SKM-1 treated with dmso at 0.1 percent for 144 hours (cell line): ENCODE measurements around the gene SPATA6.
"Not testable (repeated sequence)": the region's sequence is repeated elsewhere in the genome, so short reads cannot be mapped to it uniquely, and the experiment has no call there.

Experiments
- DNase-seq: peaks from one replicate; lab custom pipeline; 2025; ENCODE audit not compliant: unreplicated experiment; lab: John Stamatoyannopoulos, UW

SPATA6 gene

DNA sequence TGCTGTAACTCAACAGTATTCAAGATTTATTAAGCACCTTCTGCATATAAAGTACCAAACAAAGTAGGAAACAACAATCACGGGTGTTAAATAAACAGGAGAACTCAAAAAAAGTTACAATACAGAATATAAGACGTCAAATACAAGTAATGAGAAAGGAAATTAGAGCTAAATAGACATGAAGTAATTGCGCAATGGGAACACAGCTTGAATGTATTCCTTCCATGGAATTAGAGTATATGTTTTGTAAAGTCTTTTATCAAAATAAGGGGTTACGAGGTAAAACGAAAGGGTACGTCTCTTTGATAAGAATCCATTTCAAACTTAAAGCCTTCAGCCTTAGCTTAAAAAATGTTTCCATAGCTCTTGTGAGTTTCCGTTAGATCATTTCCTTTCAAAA lies 109.1 kb downstream of the SPATA6 start:
- DNase-seq, result no peak

DNA sequence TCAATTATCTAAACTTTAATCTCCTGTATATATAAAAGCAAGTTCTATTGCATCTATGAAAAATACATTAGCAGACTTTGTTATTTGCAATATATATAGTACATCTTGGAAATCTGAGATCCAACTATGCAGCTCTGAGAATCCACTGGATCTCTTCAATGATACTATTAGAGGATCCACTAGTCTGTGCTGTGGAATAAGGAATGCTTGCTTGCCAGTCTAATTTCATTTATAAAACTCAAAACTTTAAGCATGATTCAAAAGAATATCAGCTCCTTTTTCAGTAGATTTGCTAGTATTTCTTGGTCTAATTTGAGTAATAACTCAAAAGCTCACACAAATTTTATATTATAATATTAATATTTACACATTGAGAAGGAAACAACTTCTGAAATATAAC lies 115.1 kb downstream of the SPATA6 start:
- DNase-seq, result no peak

DNA sequence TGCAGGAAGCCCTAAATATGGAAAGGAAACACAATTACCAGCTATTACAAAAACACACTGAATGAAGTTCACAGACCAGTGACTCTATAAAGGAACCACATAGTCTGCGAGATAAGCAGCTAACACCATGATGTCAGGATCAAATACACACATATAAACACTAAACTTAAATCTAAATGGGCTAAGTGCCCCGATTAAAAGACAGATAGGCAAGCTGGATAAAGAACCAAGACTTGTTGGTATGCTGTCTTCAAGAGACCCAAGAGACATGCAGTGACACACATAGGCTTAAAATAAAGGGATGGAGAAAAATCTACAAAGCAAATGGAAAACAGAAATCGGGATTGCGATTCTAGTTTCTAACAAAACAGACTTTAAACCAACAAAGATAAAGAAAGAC lies 127.6 kb downstream of the SPATA6 start:
- no peak for DNase-seq

DNA sequence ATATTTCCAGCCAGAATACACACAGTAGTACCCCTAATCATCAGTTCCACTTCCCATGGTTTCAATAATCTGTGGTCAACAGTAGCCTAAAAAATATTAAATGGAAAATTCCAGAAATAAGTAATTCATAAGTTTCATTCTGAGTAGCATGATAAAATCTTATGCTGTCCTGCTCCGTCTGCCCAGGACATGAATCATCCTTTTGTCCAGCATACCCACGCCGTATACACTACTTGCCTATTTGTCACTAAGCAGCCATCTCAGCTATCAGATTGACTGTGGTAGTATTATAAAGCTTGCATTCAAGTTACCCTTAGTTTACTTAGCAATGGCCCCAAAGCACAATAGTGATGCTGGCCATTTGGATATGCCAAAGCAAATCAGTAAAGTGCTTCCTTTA lies 130.8 kb downstream of the SPATA6 start:
- DNase-seq, result no peak

DNA sequence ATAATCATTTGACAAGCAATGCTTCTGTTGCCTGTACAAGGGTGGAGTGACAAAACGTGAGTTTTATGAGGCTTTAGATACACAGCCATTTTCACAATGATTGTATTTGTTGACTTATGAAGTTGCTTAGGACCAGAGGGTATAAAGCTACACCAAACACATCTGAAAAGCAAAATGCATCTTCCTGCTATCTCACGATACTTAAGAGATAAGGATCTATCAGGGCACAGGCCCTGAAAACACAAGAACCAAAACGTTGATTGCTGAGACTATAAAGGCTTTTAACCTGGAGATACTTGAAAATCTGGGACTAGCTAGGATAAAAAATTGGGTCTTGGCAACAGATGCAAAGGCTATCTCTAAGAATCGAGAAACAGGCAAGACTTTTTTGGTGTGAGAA lies 133.7 kb downstream of the SPATA6 start:
- no peak for DNase-seq

DNA sequence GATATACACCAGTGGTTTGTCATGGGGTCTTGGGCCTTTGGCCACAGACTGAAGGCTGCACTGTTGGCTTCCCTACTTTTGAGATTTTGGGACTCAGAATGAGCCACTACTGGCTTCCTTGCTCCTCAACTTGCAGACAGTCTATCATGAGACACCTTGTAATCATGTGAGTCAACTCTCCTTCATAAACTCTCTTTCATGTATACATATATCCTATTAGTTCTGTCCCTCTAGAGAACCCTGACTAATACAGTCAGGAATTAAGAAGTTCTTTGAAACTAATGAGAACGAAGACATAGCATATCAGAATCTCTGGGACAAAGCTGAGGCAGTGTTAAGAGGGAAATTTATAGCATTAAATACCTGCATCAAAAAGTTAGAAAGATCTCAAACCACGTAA lies 138.7 kb downstream of the SPATA6 start:
- no peak for DNase-seq

DNA sequence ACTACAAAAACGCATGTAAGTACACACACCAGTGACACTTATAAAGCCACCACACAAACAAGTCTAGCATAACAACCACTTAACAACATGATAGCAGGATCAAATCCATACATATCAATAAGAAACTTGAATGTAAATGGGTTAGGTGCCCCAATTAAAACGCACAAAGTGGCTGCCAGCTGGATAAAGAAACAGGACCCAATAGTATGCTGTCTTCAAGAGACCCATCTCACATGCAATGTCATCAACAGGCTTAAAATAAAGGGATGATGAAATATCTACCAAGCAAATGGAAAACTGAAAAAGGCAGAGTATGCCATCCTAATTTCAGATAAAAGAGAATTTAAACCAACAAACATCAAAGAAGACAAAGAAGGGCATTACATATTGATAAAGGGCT lies 139.9 kb downstream of the SPATA6 start:
- DNase-seq, result no peak

DNA sequence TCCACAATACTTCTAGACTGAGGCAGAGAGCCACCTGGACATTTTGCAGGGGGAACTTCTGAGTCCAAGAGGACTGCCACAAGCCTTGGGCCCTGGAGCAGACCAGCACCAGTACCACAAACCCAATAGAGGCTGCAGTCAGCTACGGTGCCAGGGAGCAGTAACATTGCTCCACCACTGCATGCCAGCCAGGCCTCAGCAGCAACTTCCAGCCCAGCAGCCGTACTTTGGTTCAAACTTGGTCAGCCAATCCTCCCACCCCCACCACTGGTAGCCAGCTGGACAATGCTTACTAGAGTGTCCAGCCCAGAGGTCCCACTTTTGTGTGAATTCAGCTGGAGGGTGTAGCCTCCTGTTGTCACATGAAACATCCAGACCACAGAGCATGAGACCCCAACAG lies 142.1 kb downstream of the SPATA6 start:
- no peak for DNase-seq

DNA sequence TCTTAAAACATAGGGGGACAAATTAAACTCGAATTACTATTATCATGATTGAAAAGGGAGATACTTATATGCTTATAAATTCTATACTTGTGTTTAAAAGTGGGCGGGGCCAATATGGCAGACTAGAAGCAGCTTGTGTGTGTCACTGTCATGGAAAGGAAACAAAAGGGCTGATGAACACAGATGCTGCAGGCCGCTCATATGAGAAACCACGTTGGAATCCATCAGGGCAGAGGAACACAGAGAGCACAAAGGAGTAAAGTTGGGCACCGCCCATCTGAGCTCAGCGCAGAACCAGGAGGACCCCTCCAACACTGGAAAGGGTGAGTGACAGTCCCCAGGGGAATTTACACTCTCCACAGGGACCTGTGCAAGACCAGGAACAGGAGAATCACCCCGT lies 142.5 kb downstream of the SPATA6 start:
- no peak for DNase-seq

DNA sequence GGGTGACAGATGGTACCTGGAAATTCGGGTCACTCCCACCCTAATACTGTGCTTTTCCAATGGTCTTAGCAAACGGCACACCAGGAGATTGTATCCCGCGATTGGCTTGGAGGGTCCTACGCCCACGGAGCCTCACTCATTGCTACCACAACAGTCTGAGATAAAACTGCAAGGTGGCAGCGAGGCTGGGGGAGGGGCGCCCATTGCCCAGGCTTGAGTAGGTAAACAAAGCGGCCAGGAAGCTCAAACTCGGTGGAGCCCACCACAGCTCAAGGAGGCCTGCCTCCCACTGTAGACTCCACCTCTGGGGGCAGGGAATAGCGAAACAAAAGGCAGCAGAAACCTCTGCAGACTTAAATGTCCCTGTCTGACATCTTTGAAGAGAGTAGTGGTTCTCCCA lies 160.2 kb downstream of the SPATA6 start:
- DNase-seq, result not testable (repeated sequence)

DNA sequence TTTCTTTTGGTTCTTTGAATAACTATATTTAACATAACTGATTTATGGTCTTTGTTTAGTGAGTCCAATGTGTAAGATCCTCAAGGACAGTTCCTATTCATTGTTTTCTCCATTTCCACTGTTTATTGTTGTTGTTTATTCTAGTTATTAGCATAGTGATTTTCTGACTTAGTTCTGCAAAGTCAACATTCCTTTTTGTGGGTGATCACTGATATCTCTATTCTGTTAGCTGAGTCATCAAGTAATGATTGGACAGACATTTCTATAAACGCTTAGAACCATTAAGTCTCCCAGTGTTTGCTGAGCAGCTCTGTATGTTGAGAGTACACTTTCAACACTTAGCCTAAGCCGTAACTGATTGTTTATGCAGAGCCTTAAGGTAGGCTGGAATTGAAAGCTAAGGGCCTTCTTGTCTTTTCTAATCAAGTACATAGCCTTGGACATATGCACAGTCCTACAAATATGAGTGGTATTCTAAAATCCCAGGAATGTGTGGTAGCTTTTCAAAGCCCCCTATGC lies 162.4 kb downstream of the SPATA6 start:
- no peak for DNase-seq

DNA sequence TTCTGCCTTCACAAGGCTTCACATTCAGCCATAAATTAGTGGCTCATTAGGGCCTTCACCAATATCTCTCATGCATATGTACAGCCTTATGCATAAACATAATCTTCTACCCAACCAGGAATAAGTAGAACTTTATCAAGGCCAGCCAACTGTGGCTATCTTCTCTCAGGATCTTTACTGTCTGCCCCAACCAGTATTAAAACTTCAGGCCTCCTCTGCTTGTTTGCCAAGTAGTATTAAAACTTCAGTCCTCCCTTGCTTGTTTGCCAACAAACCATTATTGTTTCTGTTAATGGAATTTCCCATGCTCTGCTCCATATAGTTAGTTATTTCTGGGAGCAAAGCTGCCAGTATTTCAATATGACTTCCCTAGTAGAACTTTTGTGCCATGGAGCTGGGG lies 169.4 kb downstream of the SPATA6 start:
- no peak for DNase-seq

DNA sequence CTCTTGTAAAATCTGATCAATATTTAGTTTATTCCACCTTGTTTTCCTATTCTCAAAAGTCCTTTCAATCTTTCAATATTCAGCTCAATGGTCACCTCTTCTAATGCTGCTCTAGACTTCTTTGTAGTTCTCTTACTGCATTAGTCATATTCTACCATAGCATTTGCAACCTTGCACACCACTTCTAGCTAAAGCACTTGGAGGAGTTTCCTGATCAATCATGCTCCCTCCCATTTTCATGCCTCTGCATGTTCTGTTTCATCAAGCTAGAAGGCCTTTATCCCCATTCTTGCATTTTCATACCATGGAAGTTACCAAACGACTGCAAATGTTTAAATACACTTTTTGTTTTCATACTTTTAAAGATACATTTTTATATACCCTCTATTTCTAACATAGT lies 177.3 kb downstream of the SPATA6 start:
- no peak for DNase-seq

DNA sequence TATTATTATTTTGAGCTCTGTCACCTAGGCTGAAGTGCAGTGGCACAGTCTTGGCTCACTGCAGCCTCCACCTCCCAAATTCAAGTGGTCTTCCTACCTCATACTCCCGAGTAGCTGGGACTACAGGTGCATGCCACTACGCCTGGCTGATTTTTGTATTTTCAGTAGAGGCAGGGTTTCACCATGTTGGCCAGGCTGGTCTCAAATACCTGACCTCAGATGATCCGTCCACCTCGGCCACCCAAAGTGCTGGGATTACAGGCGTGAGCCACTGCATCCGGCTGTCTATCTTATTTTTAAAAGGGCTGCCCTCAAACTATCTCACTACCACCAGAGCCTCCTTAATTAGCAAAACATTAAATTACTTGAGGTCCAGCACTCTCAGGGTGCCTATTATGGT lies 177.9 kb downstream of the SPATA6 start:
- not testable (repeated sequence) for DNase-seq

DNA sequence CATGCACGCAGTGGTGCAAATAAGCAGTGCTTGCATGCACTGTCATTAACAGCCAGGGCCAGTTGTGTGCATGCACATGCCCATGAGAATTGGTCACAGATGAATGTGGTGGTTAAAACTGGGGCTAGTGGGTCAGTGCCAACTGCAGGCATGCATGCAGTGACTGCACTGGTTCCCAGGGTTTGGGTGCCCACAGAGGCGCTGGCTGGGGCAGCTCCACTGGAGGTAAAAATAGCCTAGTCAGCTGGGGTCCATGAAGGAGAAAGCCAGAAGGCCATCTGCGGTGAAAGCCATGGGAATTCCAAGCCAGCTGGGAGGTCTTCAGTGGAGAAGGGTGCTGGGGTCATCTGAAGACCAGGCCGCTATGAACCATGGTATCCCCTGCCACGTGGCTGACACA lies 179.3 kb downstream of the SPATA6 start:
- DNase-seq, result no peak

DNA sequence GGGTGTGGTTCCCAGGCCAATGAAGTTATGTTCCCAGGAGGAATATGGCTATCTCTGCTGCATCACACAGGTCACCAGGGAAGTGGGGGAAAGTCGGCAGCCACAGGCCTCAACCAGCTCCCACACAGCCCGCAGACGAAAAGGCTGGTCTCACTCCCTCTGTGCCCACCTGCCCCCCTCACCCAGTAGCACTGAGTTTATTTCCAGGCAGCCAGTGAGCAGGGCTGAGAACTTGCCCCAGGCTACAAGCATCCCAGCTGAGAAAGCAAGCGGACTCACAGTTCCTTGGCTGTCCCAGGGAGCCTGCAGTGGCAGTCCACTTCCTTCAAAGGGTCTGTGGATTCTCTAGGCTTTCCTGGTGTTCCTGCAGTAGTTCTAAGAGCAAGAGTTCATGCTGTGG lies 180.6 kb downstream of the SPATA6 start:
- DNase-seq, result no peak

DNA sequence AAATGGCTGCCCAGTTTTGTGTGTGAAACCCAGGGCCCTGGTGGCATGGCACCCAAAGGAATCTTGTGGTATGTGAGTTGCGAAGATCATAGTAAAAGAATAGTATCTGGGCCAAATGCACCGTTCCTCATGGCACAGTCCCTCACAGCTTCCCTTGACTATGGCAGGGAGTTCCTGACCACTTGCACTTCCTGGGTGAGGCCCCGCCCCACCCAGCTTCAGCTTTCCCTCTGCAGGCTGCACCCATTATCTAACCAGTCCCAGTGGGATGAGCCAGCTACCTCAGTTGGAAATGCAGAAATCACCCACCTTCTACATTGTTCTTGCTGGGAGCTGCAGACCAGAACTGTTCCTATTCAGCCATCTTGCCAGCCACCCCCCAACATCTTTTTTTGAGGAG lies 186.5 kb downstream of the SPATA6 start:
- no peak for DNase-seq

DNA sequence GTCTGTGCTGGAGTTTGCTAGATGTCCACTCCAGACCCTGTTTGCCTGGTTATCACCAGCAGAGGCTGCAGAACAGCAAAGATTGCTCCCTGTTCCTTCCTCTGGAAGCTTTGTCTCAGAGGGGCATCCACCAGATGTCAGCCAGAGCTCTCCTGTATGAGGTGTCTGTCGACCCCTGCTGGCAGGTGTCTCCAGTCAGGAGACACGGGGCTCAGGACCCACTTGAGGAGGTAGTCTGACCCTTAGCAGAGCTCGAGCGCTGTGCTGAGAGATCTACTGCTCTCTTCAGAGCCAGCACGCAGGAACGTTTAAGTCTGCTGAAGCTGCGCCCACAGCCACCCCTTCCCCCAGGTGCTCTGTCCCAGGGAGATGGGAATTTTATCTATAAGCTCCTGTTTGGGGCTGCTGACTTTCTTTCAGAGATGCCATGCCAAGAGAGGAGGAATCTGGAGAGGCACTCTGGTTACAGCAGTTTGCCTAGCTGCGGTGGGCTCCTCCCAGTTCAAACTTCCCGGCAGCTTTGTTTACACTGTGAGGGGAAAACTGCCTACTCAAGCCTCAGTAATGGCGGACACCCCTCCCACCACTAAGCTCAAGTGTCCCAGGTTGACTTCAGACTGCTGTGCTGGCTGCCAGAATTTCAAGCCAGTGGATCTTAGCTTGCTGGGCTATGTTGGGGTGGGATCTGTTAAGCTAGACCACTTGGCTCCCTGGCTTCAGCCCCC lies 187.1 kb downstream of the SPATA6 start:
- not testable (repeated sequence) for DNase-seq

DNA sequence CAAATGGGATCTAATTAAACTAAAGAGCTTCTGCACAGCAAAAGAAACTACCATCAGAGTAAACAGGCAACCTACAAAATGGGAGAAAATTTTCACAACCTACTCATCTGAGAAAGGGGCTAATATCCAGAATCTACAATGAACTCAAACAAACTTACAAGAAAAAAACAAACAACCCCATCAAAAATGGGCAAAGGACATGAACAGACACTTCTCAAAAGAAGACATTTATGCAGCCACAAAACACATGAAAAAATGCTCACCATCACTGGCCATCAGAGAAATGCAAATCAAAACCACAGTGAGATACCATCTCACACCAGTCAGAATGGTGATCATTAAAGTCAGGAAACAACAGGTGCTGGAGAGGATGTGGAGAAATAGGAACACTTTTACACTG lies 189.7 kb downstream of the SPATA6 start:
- not testable (repeated sequence) for DNase-seq

DNA sequence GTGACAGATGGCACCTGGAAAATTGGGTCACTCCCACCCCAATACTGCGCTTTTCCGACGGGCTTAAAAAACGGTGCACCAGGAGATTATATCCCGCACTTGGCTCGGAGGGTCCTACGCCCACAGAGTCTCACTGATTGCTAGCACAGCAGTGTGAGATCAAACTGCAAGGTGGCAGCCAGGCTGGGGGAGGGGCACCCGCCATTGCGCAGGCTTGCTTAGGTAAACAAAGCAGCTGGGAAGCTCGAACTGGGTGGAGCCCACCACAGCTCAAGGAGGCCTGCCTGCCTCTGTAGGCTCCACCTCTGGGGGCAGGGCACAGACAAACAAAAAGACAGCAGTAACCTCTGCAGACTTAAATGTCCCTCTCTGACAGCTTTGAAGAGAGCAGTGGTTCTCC lies 194.6 kb downstream of the SPATA6 start:
- not testable (repeated sequence) for DNase-seq

DNA sequence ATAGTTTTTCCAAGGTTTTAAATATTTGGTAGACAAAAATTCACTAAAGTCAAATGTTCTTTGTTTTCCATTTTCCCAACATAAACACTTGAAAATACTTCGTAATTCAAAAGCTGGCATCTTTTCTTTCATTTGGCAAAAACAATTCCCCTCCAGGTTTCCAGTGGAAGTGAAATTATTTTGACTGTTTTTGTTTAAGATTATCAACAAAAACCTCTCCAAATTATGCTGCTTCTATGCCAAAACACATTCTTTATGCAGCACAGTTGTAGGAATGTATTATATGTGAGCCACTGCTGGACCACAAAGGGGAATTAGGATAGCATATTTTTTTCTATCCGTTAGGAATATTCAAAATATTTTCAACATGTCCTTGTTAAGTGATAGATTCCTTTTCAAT lies 205.4 kb downstream of the SPATA6 start:
- DNase-seq, result no peak

DNA sequence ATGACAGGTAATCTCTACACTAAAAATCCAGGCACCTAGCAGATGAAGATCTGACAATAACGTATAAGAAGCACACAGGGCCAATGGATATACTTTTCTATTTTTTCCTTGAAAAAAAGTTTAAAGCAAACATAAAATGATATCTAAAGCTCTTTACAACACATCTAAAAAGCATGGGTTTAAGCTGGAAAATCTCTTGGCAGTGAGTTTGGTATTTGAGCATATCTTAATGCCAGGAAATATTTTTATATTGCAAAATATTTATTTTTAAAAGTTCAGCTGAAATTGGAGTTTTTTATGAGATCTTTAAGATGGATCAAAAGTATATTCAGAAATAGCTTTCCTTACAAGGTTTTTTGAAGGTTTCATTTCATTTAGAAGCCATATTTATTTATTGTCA lies 209.0 kb downstream of the SPATA6 start:
- no peak for DNase-seq

DNA sequence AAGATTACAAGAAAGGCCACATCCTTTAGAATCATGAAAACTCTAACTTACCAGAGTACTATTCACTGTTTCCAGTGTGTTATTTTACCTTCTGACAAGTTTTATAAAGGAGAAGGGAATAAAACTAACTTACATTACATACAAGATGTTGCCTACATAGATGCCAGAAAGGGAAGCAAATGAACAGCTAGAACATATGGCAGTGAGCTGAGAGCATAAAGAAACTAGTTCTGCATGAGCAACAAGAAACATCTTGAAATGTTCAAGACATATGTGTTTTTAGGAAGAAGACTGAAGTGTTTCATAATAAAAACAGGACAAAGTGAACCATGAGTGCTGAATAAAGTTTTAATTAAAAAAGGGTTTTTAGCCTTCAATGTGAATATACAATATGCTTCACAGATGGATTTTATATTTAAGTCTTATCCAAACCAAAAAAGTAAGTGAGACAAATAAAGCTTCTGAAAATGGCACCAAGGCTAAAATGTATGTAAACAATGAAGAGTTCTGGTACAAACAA lies 210.1 kb downstream of the SPATA6 start:
- DNase-seq, result no peak
